ENCODE measurements around the gene TLNRD1.

The TLNRD1 gene

DNA sequence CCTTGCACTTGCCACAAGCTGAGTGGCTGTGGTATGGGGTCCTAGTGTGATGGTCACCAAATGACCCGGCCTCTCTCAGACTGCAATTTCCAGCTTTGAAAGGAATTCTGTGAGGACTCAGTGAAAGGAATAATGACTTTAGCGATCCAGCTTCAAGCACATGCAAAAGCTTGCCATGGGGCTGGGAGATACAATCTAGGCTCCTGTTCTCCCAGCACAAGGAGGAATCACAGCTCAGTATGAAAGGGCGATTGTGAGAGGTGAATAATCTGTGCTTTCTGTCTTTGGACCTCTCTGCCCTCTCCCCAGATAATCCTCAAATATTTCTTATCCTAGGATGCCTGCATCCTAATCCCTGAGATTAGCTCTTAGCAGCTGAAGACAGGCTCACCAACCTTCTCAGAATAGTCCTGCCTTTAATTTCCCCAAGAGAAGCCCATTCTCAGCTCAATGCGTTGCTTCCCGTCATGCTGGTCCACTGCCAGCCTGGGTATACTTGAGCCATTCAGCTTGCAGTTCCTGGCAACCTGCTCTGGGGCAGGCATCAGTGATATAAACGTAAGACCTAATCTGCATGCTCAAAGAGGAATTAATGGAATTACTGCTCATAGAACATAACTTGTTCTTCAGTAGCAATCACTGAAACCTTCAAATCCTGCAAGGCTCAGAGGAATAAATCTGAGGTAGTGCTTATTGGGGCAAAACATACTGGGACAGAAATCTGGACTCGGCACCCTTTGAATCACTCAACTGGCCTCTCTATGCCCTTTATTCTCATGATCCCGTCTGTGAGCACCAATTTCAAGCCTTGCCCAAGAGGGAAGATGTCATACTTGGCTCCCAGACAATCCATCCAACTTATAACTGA, 15.1 kb downstream of the TLNRD1 start:
- TF ChIP-seq, protein P1, sequence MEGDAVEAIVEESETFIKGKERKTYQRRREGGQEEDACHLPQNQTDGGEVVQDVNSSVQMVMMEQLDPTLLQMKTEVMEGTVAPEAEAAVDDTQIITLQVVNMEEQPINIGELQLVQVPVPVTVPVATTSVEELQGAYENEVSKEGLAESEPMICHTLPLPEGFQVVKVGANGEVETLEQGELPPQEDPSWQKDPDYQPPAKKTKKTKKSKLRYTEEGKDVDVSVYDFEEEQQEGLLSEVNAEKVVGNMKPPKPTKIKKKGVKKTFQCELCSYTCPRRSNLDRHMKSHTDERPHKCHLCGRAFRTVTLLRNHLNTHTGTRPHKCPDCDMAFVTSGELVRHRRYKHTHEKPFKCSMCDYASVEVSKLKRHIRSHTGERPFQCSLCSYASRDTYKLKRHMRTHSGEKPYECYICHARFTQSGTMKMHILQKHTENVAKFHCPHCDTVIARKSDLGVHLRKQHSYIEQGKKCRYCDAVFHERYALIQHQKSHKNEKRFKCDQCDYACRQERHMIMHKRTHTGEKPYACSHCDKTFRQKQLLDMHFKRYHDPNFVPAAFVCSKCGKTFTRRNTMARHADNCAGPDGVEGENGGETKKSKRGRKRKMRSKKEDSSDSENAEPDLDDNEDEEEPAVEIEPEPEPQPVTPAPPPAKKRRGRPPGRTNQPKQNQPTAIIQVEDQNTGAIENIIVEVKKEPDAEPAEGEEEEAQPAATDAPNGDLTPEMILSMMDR (IDR thresholded peaks at IDR 0.05; ENCODE audit: low read depth, low read length, missing control alignments), result no peak
- H3K4me3 ChIP-seq (ENCODE audit: low read depth, low read length), result no peak overlapping the region
- no peak for DNase-seq (ENCODE audit: low read depth)

DNA sequence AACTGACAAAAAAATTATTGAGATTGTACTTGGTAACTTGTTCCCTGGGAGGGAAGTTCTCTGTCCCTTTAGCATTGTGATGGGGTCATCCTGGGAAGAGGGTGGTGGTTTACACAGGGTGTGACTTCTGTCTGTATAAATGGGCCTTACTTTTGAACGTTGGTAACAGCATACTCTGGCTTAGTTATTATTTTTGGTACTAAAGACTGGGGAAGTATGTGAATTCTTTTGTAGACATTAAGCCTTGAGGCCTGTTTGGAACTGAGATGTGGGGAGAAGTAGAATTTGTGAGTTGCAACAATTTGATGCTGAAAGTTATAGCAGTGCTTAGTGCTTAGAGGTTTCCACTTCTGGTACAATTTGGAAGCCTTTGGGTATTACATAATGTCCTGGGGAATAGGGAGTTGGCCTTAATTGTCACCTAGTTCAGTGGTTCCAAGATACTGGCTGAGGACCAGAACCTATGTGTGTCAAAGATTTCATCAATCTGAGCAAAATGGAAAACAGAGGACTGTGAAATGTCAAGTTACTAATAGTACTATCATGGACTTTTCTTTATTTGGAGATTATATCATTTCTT, 15.9 kb downstream of the TLNRD1 start:
- no peak overlapping the region for H3K4me3 ChIP-seq (ENCODE audit: low read depth, low read length)
- TF ChIP-seq, protein P1 (IDR thresholded peaks at IDR 0.05; ENCODE audit: low read depth, low read length, missing control alignments), result no peak
- DNase-seq (ENCODE audit: low read depth), result no peak

DNA sequence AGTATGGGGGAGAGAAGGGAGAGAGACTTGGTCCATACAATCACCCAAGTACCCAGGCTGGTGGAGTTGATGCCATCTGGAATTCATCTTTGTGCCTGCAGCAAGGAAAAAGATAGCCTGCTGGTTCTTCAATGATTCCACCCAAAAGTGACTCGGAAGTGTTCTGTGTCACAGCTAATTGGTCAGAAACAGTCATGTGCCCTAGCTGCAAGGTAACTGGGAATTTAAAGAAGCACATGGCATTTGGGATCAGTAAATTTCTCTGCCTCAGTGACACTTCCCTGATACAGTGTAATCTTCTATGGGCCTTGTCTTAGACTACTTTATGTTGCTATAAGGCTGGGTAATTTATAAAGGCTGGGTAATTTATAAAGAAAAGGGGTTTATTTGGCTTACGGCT, 17.5 kb downstream of the TLNRD1 start:
- H3K4me3 ChIP-seq (ENCODE audit: low read depth, low read length), result no peak overlapping the region
- no peak for DNase-seq (ENCODE audit: low read depth)
- TF ChIP-seq, protein P1 (IDR thresholded peaks at IDR 0.05; ENCODE audit: low read depth, low read length, missing control alignments), result no peak

DNA sequence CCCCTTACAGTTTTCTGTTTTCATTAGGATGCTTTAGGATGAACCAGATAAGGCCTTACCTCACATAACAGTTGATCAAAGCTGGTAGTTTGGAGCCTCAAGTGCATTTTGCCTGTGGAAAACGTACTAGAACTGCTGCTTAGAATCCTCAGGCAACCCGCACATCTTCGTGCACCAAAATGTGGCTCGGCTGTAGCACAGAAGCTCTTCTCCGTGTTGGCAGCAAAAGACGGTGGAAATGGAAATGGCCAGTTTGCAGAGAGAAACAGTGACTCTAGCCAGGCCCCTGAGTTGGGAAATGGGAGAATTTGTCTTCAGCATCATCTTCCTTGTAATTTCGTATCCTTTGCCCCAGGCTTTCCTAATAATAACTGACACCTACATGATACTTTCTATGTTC, 20.6 kb downstream of the TLNRD1 start:
- no peak overlapping the region for H3K4me3 ChIP-seq (ENCODE audit: low read depth, low read length)
- TF ChIP-seq, protein P1 (IDR thresholded peaks at IDR 0.05; ENCODE audit: low read depth, low read length, missing control alignments), result no peak

DNA sequence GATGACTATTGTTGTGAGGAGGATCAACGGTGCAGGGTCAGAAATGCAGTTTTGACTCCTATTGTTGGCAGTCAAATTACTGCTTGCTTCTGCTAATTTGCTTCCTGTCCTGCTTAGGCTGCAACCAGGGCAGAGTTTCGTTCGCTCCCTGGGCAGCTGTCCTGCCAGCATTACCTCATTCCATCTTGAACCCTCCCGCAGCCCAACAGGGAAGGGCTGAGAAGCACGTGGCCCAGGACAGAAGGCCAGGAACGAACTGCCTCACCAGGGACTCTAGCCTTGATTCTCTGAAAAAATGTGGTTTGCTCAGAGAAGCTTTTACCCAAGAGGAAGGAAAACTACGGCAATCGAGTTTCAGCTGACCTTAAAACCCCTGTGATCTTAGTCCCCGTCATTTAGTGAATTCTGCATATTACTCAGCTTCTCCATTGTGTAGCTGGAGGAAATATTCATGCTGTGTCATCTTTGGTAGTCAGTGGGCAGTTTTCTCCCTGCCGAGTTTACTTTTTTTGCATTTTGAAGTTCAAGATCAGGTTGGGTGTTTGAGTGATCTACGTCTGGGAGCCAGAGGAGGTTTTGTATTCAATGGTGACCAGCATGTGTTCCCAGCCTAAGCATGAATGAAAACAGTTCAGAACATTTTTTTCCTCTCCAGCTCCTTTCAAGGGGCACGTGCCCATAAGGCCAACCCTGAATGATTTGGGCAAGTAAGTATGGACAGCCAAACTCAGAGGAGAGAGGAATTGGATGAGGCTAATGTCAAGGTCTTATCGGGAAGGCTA, 23.0 kb downstream of the TLNRD1 start:
- H3K4me3 ChIP-seq (ENCODE audit: low read depth, low read length), result peak overlapping the region; percentile 28
- peak; percentile 96 for DNase-seq (ENCODE audit: low read depth)
- TF ChIP-seq, protein P1 (IDR thresholded peaks at IDR 0.05; ENCODE audit: low read depth, low read length, missing control alignments), result no peak

More for the DNA sequence above, 20.6 kb downstream of the TLNRD1 start:
- no peak for DNase-seq (ENCODE audit: low read depth)

DNA sequence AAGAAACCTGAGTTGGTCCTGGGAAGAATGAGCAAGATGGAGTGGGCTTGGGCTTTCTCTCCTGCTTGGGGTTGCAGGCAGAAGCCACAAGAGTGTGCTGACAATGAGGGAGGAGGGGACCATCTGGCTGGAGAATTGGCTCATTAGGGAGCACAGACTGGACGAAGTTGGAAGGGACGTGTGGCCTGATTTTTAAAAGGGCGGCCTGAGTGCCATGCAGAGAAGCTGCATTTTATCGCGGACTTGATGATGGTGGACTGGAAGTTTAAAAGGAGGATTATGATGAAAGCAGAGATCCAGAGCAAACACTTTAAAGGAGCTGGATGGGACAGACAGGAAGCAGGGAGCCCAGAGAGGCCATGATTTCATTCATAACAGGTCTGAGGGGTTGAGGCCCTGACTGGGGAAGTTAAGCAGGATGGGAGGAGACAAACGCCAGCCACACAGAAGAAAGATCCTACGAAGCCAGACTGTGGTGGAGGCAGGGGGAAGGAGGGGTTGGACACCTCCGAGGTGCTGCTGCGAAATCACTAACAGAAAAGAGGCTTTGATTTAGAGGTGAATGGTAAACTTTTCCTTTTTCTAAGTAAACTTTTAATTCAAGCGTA, 23.6 kb downstream of the TLNRD1 start:
- no peak for DNase-seq (ENCODE audit: low read depth)
- TF ChIP-seq, protein P1 (IDR thresholded peaks at IDR 0.05; ENCODE audit: low read depth, low read length, missing control alignments), result no peak
- H3K4me3 ChIP-seq (ENCODE audit: low read depth, low read length), result no peak overlapping the region; the same call in 1 of the 2 replicates
